AG09319 (cell line): ENCODE data around the gene MBOAT1.

Experiments
- DNase-seq: peaks from one replicate; pipeline ENCODE4 v3.0.0-alpha.2; 2010; ENCODE audit warnings: low read depth; ENCODE audit errors: extremely low read depth
- TF ChIP-seq, protein P1 (sequence below): IDR thresholded peaks from 2 replicates; pipeline ENCODE4 v1.5.1; 2011; ENCODE audit warnings: low read depth, mild to moderate bottlenecking, inconsistent platforms, low read length, moderate library complexity

MBOAT1 gene

DNA sequence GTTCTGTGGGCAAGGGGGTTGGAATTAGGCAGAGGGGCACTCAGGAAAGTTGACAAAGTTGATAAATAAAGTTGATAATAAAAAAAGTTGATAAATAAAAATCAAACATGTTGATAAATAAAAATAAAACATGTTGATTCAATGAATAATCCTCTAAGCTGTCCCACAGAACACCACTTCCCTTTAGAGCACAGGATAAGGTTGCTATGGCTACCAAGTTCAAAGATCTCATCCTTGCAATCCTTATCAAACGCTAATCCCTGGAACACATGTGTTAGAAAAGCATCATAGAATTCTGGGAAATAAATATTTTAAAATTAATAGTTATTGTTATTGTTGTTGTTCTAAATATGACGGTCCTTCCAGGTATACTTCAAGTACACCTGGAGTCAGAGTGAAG lies 33.9 kb downstream of the MBOAT1 start:
- no peak for DNase-seq
- TF ChIP-seq, protein P1, sequence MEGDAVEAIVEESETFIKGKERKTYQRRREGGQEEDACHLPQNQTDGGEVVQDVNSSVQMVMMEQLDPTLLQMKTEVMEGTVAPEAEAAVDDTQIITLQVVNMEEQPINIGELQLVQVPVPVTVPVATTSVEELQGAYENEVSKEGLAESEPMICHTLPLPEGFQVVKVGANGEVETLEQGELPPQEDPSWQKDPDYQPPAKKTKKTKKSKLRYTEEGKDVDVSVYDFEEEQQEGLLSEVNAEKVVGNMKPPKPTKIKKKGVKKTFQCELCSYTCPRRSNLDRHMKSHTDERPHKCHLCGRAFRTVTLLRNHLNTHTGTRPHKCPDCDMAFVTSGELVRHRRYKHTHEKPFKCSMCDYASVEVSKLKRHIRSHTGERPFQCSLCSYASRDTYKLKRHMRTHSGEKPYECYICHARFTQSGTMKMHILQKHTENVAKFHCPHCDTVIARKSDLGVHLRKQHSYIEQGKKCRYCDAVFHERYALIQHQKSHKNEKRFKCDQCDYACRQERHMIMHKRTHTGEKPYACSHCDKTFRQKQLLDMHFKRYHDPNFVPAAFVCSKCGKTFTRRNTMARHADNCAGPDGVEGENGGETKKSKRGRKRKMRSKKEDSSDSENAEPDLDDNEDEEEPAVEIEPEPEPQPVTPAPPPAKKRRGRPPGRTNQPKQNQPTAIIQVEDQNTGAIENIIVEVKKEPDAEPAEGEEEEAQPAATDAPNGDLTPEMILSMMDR, result no peak

DNA sequence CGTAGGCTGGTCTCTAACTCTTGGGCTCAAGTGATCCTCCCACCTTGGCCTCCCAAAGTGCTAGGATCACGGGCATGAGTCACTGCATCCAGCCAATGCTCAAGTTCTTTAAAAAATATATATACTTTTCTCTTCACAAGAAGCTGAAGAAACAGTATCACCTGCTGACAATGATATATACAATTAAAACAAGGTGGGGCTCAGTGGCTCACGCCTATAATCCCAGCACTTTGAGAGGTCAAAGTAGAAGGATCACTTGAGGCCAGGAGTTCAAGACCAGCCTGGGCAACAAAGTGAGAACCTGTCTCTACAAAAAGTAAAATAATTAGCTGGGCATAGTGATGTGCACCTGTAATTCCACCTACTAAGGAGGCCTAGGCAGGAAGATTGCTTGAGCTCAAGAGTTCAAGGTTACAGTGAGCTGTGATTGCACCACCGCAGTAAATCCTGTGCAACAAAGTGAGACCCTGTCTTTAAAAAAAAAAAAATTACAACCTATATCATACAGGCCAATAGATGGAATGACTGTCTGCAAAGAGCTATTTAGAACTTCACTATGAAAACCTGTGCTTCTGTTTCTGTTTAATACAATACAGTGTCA lies 36.4 kb downstream of the MBOAT1 start:
- TF ChIP-seq, protein P1, result no peak
- DNase-seq, result no peak

DNA sequence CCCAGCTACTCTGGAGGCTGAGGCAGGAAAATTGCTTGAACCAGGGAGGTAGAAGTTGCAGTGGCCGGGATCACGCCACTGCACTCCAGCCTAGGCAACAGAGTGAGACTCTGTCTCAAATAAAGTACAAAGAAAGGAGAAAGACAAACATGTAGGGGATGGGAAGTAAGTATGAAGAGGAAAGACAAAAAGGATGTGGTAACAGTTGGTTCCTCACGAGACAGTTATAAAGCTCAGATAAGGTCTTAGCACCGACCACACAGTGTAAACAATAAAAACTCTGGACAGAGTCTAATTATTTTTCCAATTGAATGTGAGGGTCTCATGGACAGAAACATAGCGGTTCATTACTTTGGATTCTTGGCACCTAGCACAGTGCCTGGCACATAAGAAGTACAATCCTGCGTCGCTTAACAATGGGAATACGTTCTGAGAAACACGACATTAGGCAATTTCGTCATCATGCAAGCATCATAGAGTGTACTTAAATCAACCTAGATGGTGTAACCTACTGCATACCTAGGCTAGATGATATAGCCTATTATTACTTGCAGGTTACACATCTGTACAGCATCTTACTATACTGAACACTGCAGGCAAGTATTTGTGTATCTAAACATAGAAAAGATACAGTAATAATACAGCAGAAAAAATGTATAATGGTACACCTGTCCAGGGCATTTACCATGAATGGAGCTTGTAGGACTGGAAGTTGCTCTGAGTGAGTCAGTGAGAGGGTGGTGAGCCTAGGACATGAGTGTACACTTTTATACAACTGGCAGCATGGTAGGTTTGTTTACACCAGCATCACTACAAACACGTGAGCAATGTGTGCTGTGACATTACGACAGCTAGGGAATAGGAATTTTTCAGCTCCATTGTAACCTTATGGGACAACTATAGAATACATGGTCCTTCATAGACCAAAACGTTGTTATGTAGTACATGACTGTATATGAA lies 38.2 kb downstream of the MBOAT1 start:
- TF ChIP-seq, protein P1, result no peak
- DNase-seq, result no peak

DNA sequence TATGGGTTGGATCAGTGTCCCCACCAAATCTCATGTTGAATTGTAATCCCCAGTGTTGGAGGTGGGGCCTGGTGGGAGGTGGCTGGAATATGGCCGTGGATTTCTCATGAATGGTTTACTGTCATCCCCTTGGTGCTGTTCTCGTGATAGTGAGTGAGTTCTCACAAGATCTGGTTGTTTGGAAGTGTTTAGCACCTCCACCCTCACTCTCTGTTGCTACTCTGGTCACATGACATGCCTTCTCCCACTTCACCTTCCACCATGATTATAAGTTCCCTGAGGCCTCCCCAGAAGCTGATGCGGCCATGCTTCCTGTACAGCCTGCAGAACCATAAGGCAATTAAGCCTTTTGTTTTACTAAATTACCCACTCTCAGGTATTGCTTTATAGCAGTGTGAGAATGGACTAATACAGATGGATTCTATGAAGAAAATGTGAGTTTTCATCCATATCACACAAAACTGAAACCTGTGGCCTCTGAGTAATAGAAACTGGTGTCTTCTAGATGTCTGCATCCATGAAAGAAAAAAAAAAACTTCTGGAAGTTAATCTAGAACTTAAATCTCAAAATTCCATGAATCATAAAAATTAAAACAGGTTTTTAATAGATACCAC lies 39.3 kb downstream of the MBOAT1 start:
- TF ChIP-seq, protein P1, result no peak
- no peak for DNase-seq

DNA sequence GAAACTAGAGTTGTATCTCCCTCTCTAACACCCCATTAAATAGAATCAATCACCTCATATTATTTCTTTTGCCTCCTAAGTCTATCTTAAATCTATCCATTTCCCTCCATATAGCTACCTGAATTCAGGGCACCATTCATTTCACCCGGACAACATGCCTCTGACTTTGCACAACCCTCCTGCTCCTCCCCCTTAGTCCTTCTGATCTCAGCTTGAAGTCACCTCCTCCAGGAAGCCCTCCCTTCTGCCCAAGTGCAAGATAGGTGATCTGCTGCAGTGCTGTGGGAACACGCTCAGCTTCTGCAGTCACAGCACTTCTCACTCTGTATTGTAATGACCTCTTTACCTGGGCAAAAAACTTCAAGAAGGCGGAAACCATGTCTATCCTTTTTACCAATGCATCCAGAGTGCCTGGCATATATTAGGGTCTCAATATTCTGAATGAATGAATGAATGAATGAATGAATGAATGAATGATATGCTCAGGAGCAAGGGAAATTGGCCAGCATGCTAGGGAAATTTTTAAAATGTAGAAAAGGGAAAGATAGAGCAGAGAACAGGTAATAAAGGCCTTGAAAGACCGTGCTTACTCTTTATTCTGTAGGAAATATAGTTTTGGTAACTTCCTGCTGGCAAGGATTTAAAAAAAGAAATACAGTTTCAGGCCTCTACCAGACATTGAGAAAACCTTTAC lies 41.7 kb downstream of the MBOAT1 start:
- DNase-seq, result no peak
- TF ChIP-seq, protein P1, result no peak

DNA sequence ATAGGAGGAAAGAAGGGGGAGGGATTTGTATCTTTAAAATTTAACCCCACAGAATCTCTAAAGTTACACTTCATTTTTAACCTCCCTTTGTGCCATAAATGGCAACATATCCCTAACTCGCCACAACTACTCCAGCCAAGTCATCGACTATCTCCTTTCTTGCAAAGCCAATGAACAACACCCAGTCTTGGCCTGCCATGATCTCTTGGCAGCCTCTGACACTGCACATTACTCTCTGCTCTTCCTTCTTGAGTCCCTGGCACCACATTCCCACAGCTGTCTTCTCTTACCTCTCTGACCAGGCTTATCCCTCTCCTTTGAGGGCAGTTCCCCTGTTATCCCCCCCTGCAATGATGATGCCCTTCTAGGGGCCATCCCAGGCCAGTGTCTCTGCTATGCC lies 42.5 kb downstream of the MBOAT1 start:
- no peak for DNase-seq
- TF ChIP-seq, protein P1, result no peak
